Measurements from ENCODE around the gene SLC24A4. TPM values are rescaled to one million over a fixed set of nuclear protein-coding genes. Genes with fewer than 3 reads are reported as not detected.

The SLC24A4 gene
- total RNA-seq, 1 donor from 2014 or later = 3.5 TPM

DNA sequence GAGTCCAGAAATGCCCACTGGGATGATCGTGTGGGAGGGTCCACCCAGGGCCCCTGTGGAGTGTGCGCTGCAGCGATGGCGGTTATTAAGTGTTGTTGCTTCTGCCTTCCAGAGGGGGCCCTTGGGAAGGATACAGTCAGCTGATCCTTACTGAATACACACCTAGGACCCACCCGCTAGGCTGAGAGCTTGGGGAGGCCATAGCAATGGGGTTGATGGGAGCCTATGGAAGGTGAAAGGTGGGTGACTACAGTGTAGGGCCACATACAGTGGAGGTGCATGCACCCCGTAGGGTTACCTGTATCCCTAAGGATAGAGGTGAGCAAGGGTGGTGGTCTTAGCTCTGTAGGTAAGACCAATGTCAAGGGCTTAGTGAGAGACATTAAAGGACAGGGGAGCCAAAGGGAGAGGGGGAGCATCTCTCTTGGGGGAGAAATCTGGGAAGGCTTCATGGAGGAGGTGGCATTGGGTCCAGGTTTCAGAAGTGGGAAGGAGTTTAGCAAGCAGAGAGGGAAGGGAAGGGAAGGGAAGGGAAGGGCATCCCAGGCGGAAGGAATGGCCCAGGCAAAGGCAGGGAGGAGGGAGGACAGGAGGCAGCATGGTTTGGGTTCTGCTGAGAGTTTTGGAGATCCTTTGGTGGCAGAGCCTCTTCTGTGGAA is 117.5 kb downstream of the SLC24A4 start:
- intact Hi-C loops (cut with DNase I) = no loop called here
- TF ChIP-seq, protein P1, sequence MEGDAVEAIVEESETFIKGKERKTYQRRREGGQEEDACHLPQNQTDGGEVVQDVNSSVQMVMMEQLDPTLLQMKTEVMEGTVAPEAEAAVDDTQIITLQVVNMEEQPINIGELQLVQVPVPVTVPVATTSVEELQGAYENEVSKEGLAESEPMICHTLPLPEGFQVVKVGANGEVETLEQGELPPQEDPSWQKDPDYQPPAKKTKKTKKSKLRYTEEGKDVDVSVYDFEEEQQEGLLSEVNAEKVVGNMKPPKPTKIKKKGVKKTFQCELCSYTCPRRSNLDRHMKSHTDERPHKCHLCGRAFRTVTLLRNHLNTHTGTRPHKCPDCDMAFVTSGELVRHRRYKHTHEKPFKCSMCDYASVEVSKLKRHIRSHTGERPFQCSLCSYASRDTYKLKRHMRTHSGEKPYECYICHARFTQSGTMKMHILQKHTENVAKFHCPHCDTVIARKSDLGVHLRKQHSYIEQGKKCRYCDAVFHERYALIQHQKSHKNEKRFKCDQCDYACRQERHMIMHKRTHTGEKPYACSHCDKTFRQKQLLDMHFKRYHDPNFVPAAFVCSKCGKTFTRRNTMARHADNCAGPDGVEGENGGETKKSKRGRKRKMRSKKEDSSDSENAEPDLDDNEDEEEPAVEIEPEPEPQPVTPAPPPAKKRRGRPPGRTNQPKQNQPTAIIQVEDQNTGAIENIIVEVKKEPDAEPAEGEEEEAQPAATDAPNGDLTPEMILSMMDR (IDR thresholded peaks at IDR 0.05) = no peak
- no peak overlapping the region for H3K27ac ChIP-seq
- no peaks in the 10 kb centered on the region for H3K9me3 ChIP-seq
- no peaks in the 10 kb centered on the region for H3K27me3 ChIP-seq (ENCODE audit: low read depth)
- peaks cover 6% of the 10 kb centered on the region for H3K4me1 ChIP-seq
- no peak for ATAC-seq
- H3K4me3 ChIP-seq = no peak overlapping the region
- no peaks in the 10 kb centered on the region for H3K36me3 ChIP-seq
- DNase-seq = no peak

- Histone ChIP-seq H3K4me1 (peaks cover 6% of the 10 kb centered on the region), H3K36me3 (no peaks in the 10 kb centered on the region), H3K27ac (no peak overlapping the region), H3K4me3 (no peak overlapping the region), H3K27me3 (ENCODE audit: low read depth) (no peaks in the 10 kb centered on the region), H3K9me3 (no peaks in the 10 kb centered on the region)
- no peak for DNase-seq
- TF ChIP-seq, protein P1 (IDR thresholded peaks at IDR 0.05) = no peak
- ATAC-seq = no peak
- intact Hi-C loops (cut with DNase I) = no loop called here
Observed at GRCh38 chr14:92441751-92442504, 119.0 kb downstream of the SLC24A4 start.

DNA sequence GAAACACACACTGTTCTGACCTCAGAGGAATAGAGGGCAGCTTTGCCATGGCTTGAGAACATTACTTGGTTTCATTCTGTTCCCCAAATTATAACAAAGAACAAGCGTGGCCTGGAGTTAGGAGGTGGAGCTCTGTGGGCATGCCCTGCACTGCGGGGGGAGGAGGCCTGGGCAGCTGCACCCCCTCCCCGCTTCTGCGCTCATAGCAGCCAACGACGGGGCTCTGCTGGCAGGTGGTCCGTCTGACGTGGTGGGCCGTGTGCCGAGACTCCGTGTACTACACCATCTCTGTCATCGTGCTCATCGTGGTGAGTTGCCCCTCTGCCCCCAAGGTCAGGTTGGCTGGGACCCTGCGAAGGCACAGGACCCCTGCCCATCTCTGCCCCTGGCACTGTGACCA is 120.2 kb downstream of the SLC24A4 start:
- TF ChIP-seq, protein P1 (IDR thresholded peaks at IDR 0.05) = no peak
- no peaks in the 10 kb centered on the region for H3K9me3 ChIP-seq
- no peaks in the 10 kb centered on the region for H3K27me3 ChIP-seq (ENCODE audit: low read depth)
- no peaks in the 10 kb centered on the region for H3K36me3 ChIP-seq
- no peak overlapping the region for H3K27ac ChIP-seq
- intact Hi-C loops (cut with DNase I) = no loop called here
- no peak overlapping the region for H3K4me3 ChIP-seq
- DNase-seq = no peak
- peaks cover 6% of the 10 kb centered on the region for H3K4me1 ChIP-seq
- no peak for ATAC-seq

DNA sequence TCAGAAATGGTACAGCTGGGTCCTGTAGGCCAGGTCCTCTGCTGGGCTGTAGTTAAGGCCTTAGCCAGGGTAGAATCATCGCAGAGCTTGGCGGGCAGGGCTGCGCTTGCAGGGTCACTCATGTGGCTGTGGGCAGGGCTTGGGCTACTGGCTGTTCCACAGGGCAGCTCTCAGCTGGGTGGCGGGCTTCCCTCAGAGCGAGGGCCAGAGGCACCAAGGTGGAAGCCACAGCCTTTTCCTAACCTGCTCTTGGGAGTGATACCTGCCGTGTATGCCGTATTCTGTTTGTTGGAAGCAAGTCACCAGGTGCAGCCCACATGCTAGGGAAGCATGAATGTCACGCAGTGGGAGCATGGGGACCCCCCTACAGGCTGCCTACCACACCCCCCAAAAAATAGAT is 120.8 kb downstream of the SLC24A4 start:
- no peak for ATAC-seq
- H3K36me3 ChIP-seq = no peaks in the 10 kb centered on the region
- TF ChIP-seq, protein P1 (IDR thresholded peaks at IDR 0.05) = no peak
- H3K27me3 ChIP-seq (ENCODE audit: low read depth) = no peaks in the 10 kb centered on the region
- H3K27ac ChIP-seq = no peak overlapping the region
- DNase-seq = no peak
- H3K4me1 ChIP-seq = peaks cover 6% of the 10 kb centered on the region
- intact Hi-C loops (cut with DNase I) = no loop called here
- H3K4me3 ChIP-seq = no peak overlapping the region
- no peaks in the 10 kb centered on the region for H3K9me3 ChIP-seq

GRCh38 chr14:92446771-92447170 is 123.8 kb downstream of the SLC24A4 start:
- no peaks in the 10 kb centered on the region for H3K27me3 ChIP-seq (ENCODE audit: low read depth)
- no peaks in the 10 kb centered on the region for H3K36me3 ChIP-seq
- DNase-seq = no peak
- TF ChIP-seq, protein P1 (IDR thresholded peaks at IDR 0.05) = no peak
- H3K9me3 ChIP-seq = no peaks in the 10 kb centered on the region
- no peak for ATAC-seq
- peaks cover 7% of the 10 kb centered on the region for H3K4me1 ChIP-seq
- intact Hi-C loops (cut with DNase I) = no loop called here
- no peak overlapping the region for H3K4me3 ChIP-seq
- H3K27ac ChIP-seq = no peak overlapping the region

All from lower lobe of right lung (tissue), 2 donors.